MM.1S (cell line): ENCODE measurements around the gene XYLT1.

ENCODE experiments used
- DNase-seq: peaks from one replicate; pipeline ENCODE4 v3.0.0-alpha.2; 2015
- H2AFZ ChIP-seq: fragments of 300-600 bp; sonication (generic); 2 replicates; pipeline ENCODE4 v1.6.0; 2016; ENCODE audit warnings: antibody characterized with exemption, low read length
- H3F3A ChIP-seq: fragments of 300-600 bp; sonication (generic); 2 replicates; pipeline ENCODE4 v1.6.1; 2016; ENCODE audit warnings: mild to moderate bottlenecking, antibody characterized with exemption, low read length, moderate library complexity, mixed read lengths; ENCODE audit not compliant: insufficient read depth
- H3K27ac ChIP-seq: fragments of 300-600 bp; sonication (generic); 2 replicates; pipeline ENCODE4 v1.5.1; 2016; ENCODE audit warnings: mild to moderate bottlenecking, low read length
- H3K27me3 ChIP-seq: fragments of 300-600 bp; sonication (generic); replicated peaks from 2 replicates; pipeline ENCODE4 v1.6.0; 2016; ENCODE audit warnings: low read length; ENCODE audit not compliant: insufficient read depth
- H3K36me3 ChIP-seq: fragments of 300-600 bp; sonication (generic); replicated peaks from 2 replicates; pipeline ENCODE4 v1.6.1; 2016; ENCODE audit warnings: mild to moderate bottlenecking, low read length, mixed read lengths; ENCODE audit not compliant: insufficient read depth
- H3K4me1 ChIP-seq: fragments of 300-600 bp; sonication (generic); 2 replicates; pipeline ENCODE4 v1.6.1; 2016; ENCODE audit warnings: low read length, mixed read lengths
- H3K4me2 ChIP-seq: fragments of 300-600 bp; sonication (generic); 2 replicates; pipeline ENCODE4 v1.6.0; 2016; ENCODE audit warnings: low read depth, low read length
- H3K4me3 ChIP-seq: fragments of 300-600 bp; sonication (generic); 2 replicates; pipeline ENCODE4 v1.5.1; 2016; ENCODE audit warnings: low read length, mixed read lengths
- H3K79me2 ChIP-seq: fragments of 300-600 bp; sonication (generic); 2 replicates; pipeline ENCODE4 v1.6.1; 2016; ENCODE audit warnings: mixed run types, low read length, mixed read lengths
- H3K9ac ChIP-seq: fragments of 300-600 bp; sonication (generic); 2 replicates; pipeline ENCODE4 v1.6.1; 2016; ENCODE audit warnings: low read length, mixed read lengths
- H3K9me2 ChIP-seq: fragments of 300-600 bp; sonication (generic); replicated peaks from 2 replicates; pipeline ENCODE4 v1.6.1; 2016; ENCODE audit warnings: mild to moderate bottlenecking, low read length, mixed read lengths; ENCODE audit not compliant: insufficient read depth
- H3K9me3 ChIP-seq: fragments of 300-600 bp; sonication (generic); replicated peaks from 2 replicates; pipeline ENCODE4 v1.6.1; 2016; ENCODE audit warnings: mild to moderate bottlenecking, low read length, mixed read lengths; ENCODE audit not compliant: insufficient read depth
- H4K20me1 ChIP-seq: fragments of 300-600 bp; sonication (generic); 2 replicates; pipeline ENCODE4 v1.6.1; 2016; ENCODE audit warnings: mild to moderate bottlenecking, low read length, moderate library complexity, mixed read lengths; ENCODE audit not compliant: insufficient read depth
- EZH2 ChIP-seq: fragments of 300-600 bp; sonication (generic); optimal IDR thresholded peaks from 2 replicates; pipeline ENCODE3; 2017; ENCODE audit warnings: low read depth, mild to moderate bottlenecking, antibody characterized with exemption, low read length, mixed read lengths
- EZH2phosphoT487 ChIP-seq: fragments of 300-600 bp; sonication (generic); IDR thresholded peaks from 2 replicates; pipeline ENCODE4 v1.6.1; 2018; ENCODE audit warnings: antibody characterized with exemption, low read length
- TF ChIP-seq, protein P1 (sequence below): fragments of 300-600 bp; sonication (generic); IDR thresholded peaks from 2 replicates; pipeline ENCODE4 v1.5.1; 2016; ENCODE audit warnings: antibody characterized with exemption, low read length, mixed read lengths

Gene XYLT1

GRCh38 chr16:17518441-17518840 is 47.7 kb upstream of the XYLT1 start:
- Histone ChIP-seq H4K20me1 (no peaks in the 10 kb centered on the region), H3F3A (peaks cover under 1% of the 10 kb centered on the region), H3K27ac (no peak overlapping the region), H3K4me1 (peaks cover 20% of the 10 kb centered on the region), H2AFZ (no peak overlapping the region), H3K27me3 (no peaks in the 10 kb centered on the region), H3K79me2 (no peaks in the 10 kb centered on the region), H3K9ac (no peak overlapping the region), H3K4me2 (no peak overlapping the region), H3K36me3 (no peaks in the 10 kb centered on the region), H3K9me3 (no peaks in the 10 kb centered on the region), H3K9me2 (no peaks in the 10 kb centered on the region), H3K4me3 (no peak overlapping the region)
- TF ChIP-seq EZH2phosphoT487 (no peak), EZH2 (no peak)
- TF ChIP-seq, protein P1, sequence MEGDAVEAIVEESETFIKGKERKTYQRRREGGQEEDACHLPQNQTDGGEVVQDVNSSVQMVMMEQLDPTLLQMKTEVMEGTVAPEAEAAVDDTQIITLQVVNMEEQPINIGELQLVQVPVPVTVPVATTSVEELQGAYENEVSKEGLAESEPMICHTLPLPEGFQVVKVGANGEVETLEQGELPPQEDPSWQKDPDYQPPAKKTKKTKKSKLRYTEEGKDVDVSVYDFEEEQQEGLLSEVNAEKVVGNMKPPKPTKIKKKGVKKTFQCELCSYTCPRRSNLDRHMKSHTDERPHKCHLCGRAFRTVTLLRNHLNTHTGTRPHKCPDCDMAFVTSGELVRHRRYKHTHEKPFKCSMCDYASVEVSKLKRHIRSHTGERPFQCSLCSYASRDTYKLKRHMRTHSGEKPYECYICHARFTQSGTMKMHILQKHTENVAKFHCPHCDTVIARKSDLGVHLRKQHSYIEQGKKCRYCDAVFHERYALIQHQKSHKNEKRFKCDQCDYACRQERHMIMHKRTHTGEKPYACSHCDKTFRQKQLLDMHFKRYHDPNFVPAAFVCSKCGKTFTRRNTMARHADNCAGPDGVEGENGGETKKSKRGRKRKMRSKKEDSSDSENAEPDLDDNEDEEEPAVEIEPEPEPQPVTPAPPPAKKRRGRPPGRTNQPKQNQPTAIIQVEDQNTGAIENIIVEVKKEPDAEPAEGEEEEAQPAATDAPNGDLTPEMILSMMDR = no peak
- DNase-seq = no peak

DNA sequence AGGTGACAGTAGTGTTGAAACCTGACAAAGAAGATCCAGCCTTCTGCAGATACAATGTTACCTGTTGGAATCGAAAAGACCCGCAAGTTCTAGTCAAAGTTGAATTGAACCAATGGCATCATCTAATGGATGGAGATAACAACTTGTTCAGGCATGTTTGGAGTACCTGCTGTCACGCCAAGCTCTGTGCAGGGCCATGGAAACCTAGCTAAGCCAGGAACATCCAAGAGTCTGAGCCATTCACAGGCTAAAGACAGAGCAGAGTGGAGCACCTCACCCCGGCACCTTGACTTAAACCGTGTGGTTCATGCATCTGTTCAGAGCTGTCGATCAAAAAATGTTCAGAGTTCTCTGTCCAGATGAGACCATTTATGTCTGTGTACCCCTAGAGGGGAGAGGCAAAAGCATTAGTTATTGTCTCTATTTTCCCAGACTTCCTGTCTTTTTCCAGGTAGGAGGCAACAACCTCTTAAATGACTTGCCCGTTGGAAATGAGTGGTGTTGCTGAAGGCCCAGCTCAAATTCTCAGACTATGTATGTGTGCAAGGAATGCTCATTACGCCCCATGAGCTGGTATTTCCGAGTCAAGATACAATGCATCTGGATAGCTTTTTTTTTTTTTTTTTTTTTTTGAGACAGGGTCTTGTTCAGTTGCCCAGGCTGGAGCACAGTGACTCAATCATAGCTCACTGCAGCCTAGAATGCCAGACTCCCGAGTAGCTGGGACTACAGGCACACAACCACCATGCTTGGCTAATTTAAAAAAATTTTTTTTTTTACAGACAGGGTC is 44.9 kb upstream of the XYLT1 start:
- H3K27ac ChIP-seq = no peak overlapping the region
- no peaks in the 10 kb centered on the region for H3K27me3 ChIP-seq
- no peaks in the 10 kb centered on the region for H3K9me2 ChIP-seq
- H3K4me2 ChIP-seq = no peak overlapping the region
- H3K79me2 ChIP-seq = no peaks in the 10 kb centered on the region
- no peaks in the 10 kb centered on the region for H3K9me3 ChIP-seq
- no peaks in the 10 kb centered on the region for H4K20me1 ChIP-seq
- peaks cover 17% of the 10 kb centered on the region for H3F3A ChIP-seq
- no peak for DNase-seq
- no peak overlapping the region for H2AFZ ChIP-seq
- no peaks in the 10 kb centered on the region for H3K36me3 ChIP-seq
- TF ChIP-seq, protein P1 = no peak
- TF ChIP-seq EZH2phosphoT487 = no peak
- no peak for TF ChIP-seq EZH2
- no peak overlapping the region for H3K4me3 ChIP-seq
- peaks cover 30% of the 10 kb centered on the region for H3K4me1 ChIP-seq
- no peak overlapping the region for H3K9ac ChIP-seq

DNA sequence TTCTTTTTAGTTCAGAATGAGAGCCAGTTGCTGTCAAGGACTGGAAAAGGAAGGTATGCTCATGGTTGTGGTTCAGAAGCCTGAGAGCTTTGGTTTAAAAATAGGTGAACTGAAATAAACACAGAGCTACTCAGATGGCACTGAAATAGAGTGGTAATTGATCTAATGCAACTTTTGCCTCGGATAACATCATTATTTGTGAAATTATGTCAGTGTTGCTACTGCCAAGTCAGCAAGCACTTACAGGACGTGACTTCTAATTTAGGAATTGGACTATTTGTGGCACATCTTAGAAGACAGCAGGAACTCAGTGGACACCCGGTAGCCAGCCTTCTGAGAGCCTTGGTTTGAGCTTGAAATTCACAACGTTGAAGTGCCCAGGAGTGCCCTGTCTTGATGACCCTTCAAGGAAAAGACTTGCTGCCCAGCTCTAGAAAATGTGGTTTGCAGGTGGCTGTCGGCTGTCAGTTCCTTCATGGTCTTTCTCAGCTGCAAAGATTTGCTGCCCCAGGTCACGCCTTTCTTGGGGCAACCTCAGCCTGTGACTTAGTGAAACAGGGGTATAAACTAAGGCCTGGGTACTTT is 42.0 kb upstream of the XYLT1 start:
- no peaks in the 10 kb centered on the region for H4K20me1 ChIP-seq
- no peaks in the 10 kb centered on the region for H3K9me3 ChIP-seq
- peaks cover 30% of the 10 kb centered on the region for H3K4me1 ChIP-seq
- TF ChIP-seq EZH2 (no peak), EZH2phosphoT487 (no peak)
- TF ChIP-seq, protein P1 = no peak
- no peaks in the 10 kb centered on the region for H3K79me2 ChIP-seq
- no peaks in the 10 kb centered on the region for H3K9me2 ChIP-seq
- H3K4me2 ChIP-seq = peak overlapping the region; percentile 70
- no peaks in the 10 kb centered on the region for H3K36me3 ChIP-seq
- peak; percentile 84 for DNase-seq
- H3K9ac ChIP-seq = peak overlapping the region; percentile 60
- peaks cover 17% of the 10 kb centered on the region for H3F3A ChIP-seq
- H3K4me3 ChIP-seq = peak overlapping the region; percentile 24
- peak overlapping the region; percentile 94 for H3K27ac ChIP-seq
- H2AFZ ChIP-seq = peak overlapping the region; percentile 53
- no peaks in the 10 kb centered on the region for H3K27me3 ChIP-seq
